ENCODE measurements around the gene BRD7.

The BRD7 gene

DNA sequence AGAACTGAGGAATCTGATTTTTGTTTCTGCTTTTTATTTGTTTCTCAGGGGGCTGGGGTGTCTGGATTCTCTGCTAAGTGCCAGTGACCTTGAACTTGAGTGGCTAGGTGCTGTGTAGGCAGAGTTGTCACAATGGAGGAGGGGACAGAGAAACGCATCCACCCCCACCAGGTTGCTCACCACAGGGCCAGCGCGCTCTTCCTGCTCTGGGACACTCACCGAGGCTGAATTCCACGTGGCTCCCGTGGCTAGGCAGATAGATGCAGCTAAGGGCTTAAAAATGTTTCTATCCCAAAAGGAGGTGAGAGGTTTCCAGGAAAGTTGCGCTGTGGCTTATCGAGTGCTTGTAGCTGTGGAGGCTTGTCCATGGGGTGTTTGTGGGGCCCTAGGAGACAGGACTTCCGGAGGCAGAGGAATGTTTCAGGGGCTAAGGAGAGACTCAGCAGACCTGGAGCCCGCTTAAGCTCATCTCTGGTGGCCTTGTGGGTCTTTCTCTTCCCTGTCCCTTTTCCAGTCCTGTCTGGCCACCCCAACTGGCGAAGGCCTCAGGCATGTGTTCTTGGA is 65.7 kb downstream of the BRD7 start:
- DNase-seq = peak; percentile 37

DNA sequence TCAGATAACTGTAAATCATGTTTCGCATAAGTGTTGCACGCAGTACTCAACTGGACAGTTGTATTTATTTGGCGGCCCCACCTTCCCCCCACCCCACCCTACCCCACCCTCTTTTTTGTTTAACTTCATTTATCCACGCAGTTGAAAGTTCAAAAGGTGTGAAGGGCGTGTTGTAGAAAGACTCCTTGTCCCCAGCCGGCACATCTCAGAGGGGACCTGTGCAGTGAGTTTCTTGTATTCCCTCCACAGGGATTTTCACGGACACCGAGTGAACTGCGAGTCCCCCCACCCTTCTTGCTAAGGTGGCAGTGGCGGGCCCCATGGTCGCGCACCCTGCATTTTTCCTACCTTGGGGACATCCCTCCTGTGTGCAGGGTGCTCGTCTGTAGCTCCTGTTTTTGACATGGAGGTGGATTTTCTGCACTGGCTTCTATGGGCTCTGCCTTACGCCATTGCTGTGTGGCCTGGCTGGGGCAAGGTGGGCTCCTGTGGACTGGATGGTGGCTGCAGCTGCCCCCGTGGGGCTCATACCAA is 66.2 kb downstream of the BRD7 start:
- DNase-seq = no peak

DNA sequence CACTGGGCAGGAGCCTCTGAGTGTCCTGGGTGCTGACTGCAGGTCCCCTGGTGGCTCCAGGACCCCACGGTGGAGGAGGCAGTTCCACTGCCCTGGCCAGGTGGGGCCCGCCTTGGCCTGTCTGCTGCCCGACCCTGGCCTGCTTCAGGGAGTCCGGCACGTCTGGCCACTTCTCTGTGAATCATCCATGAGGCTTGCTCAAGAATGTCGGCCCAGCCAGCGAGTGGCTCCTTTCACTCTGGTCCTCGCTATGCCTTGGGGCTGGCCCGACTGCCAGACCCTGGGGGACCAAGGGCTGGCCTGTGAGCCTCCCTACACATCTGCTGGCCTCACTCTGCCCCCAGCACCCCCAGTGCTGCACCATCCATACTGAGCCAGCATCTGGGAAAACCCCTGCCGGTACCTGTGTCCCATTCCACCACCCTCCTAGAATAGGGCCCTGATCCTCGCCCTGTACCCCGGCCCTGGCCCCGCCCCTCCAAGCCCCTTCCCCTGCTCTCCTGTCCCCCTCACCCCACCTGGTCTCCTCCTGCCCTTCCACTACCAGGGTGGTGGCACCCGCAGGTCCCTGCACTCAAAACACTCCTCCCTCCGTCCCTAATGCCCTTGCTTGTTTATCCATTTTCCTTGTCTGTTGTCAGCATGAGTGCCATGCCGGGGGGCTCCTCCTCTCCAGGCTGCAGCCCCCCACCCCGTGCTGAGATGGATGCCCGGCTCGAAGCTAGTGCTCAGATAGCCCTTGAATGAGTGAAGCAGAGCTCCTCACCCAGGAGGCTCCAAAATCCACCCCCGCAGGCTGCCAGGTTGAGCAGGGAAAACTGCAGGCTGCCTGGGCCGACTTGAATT is 66.9 kb downstream of the BRD7 start:
- DNase-seq = peak; percentile 52

DNA sequence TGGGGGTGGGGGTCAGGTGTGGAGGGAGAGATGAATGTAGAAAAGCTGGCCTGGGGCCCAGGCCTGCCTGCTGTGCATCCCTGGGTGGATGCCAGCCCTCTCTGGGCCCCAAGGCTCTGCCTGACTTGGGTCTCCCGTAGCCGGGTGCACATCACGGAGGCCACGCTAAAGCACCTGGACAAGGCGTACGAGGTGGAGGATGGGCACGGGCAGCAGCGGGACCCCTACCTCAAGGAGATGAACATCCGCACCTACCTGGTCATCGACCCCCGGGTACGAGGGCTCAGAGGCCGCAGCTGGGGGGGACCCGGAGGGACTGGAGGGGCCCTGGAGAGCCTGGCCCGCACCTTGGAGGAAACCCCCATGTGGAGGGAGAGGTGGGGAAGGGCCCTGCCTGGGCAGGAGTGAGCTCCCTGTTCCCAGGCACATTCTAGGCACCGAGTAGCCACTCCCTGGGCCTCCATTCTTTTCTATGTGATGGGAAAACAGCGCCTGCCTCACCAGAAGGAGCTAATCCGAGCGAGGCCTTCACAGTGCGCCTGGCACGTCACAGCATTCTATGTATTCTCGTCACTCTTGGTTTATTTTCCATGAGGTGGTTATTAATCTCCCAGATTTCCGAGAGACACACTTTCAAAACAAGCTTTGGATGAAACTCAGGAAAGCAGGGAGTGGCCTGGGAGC is 67.7 kb downstream of the BRD7 start:
- no peak for DNase-seq

DNA sequence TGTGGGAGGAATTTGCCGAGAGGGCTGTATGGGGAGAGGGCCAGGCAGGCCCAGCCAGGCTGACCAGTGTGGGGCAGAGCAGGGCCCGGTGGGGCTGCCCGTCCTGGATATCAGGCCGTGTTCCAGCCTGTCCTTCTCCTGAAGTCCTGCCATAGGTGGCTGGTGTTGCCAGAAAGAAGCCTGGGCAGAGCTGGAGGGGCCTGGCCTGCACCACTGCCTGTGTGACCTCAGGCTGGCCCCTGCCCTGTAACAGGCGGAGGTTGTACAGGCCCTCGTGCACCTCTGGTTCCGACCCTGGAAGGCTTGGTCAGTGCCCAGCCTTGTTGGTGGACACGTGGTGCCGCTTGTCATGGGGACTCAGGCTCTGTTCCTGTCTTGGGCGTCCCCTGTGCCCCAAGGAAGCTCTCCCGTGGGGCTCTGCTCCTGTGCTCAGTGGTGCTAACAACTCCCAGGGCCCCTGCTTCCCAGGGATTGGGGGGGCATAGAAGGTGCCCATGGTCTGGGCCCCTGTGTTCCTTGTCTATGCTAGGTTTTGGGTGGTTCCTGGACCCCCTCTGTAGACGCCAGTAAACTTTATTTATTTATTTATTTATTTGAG is 69.2 kb downstream of the BRD7 start:
- DNase-seq = no peak

DNA sequence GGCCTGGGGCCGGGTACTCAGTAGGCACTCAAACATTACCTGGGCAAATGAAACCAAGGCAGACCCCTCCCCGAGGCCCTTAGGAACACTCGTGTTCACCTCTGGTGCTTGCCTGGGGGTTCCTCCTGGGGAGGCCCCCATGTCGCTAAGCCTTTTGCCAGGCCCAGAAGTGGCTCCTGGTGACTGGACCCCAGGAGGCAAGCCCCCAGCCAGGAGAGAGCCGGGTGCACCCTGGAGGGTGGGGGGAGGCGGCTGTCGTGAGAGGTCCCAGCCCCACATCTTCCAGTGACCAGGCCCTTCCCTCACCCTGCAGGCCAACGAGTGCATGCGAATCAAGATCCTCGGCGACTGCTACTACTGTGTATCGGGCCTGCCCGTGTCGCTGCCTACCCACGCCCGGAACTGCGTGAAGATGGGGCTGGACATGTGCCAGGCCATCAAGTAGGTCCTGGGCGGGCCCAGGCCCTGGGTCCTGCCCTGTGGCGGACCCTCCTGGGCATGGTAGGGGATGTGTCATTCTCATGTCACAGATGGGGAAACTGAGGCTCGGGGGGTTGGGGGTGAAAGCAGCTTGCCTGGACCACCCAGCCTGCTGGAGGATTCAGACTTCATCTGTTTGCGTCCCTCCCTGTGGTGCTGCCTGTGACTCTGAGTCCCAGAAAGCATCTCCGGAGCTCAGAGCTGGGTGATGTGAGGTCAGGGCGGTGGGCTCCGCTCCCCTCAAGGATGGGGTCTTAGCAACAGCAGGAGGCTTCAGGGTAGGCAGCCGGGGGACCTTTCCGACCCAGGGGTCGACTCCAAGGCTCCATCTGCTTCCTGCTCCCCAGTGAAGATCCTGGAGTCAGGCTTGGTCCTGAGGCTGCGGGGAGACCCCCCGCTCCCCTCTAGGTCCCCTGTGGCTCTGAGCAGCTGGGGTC is 69.9 kb downstream of the BRD7 start:
- DNase-seq = no peak

DNA sequence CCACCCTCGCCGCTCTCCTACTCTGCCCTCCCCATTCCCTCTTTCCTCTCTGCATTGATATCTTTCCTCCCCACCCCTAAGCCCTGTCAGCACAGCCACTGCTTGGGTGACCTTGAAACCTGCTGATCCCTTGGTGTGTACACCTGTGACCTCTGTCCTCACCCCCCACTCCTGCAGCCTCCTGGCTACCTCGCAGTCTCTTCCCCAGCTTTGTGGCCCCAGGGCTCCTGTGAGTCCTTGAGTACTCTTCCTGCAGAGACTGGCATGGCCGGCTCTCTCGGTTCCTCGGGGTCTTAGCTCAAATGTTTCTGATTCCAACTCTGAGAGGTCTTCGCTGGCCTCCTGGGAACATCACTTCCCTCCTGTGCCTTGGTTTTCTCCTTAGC is 70.7 kb downstream of the BRD7 start:
- DNase-seq = no peak

DNA sequence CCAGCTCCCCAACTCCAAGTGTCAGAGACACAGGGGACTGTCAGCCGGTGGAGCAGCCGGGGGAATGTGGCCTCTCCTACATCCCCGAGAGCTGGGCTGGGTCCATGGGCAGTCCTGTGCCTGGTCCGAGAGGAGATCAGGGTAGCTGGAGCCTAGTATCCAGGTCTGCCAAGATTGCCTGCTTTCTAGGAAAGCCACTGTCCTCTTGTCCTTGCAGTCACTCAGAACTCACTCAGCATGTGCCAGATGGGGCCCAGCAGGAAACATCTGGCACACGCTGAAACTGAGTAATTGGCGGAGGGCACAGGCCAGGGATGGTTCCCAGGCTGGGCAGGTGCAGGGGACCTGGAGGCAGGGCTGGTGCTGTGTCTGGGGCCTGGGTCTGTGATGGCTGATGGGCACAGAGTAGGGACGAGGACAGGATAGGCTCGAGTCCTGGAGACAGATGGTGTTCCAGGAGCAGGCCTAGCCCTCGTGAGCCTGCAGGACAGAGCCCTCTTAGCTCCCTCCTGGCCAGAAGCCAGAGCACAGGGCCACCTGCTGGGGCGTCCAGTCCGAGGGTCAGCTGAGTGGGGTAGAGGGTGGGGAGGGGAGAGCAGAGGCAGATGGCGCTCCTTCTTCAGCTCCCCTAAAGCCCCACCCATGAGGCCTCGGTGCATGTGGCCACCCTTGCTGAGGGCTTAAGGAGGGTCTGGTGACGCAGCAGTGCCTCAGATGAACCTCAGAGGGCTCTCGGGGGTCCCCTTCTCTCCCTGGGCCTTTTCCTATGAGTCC is 71.3 kb downstream of the BRD7 start:
- no peak for DNase-seq

DNA sequence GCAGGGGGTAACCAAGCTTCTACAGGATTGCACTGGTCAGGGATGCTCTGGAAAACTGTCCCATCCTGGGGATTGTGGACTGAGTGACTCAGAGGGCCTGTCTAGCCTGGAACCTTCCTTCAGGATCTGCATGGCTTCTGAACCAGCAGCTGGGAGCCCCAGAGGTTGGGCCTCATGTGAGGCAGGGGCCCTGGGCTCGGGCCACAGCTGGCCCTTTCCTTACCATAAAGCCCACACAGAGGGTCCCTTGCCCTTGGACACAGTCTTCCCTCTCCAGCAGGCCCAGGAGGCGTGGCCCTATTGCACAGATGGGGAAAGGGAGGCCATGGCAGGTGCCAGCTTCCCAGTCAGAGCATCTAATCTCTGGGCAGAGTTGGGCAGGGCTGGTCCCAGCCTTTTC is 72.0 kb downstream of the BRD7 start:
- DNase-seq = no peak

DNA sequence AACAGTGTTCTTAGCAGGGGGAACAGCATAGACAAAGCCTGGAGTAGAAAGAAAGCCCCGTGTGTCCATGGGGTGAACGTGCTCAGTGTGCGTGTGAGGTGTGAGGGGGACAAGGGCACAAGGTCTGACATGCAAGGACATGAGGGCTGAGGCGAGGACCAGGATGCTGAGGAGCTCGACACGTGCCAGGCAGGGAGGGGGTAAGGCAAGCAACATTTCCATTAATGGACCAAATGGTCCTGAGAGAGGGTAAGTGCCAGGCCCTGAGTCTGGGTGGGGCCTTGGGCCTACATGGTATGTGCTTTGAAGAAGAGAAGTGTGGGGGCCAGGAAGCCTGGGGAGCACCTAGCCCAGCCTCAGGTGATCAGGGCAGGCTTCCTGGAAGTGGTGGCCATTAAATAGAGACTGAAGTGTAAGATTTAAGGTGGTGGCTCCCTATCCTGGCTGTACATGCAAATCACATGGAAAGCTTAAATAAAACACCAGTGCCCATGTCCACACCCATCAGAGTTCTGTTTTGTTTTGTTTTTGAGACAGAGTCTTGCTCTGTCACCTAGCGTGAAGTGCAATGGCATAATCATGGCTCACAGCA is 73.2 kb downstream of the BRD7 start:
- no peak for DNase-seq

DNA sequence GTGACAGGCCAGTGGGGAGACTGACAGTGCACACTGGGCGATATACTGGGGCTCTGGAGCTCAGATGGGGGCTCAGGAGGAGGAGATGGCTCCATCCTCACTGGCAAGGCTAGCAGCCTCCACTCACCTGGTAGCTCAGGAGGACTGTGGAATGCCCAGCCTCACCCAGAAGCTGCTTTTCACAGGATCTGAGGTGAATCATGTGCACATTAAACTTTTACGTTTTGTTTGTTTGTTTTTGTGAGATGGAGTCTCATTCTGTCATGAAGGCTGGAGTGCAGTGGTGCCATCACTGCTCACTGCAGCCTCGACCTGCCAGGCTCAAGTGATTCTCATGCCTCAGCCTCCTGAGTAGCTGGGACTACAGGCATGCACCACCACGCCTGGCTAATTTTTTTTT is 73.8 kb downstream of the BRD7 start:
- DNase-seq = no peak

DNA sequence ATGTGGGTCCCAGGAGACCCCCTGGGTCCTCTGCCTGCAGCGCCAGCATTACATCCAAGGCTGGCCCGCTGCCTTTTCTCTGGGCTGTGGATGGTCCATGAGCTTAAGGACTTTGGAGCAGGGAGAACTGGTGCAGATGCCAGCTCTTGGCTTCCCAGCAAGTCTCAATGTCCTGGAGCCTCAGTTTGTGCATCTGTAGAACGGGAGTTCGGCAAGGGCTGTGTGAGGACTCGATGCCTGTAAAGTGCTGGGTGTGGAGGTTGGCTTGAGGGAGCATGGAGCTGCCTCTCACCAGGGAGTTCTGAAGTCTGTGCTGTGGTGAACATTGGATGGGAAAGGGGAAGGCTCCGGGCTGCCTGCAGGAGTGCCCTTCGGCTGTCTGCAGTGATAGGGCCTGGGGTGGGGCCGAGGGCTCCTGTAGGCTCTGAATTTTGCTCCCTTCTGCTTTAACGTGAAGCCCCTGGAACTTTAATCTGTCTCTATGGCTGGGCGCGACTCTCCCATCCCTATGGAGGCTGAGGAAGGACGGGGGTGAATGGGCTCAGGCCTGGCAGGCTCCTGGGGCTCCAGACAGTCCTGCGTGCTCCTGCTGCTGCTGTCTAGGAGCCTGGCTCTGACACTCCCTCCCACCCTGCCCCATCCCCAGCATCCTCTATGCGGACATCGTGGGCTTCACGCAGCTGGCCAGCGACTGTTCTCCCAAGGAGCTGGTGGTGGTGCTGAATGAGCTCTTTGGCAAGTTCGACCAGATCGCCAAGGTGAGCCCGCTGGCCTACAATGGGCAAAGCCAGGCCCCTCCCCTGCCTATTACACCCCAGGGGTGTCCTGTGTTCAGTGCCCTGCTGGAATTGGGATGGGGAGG is 74.6 kb downstream of the BRD7 start:
- no peak for DNase-seq

DNA sequence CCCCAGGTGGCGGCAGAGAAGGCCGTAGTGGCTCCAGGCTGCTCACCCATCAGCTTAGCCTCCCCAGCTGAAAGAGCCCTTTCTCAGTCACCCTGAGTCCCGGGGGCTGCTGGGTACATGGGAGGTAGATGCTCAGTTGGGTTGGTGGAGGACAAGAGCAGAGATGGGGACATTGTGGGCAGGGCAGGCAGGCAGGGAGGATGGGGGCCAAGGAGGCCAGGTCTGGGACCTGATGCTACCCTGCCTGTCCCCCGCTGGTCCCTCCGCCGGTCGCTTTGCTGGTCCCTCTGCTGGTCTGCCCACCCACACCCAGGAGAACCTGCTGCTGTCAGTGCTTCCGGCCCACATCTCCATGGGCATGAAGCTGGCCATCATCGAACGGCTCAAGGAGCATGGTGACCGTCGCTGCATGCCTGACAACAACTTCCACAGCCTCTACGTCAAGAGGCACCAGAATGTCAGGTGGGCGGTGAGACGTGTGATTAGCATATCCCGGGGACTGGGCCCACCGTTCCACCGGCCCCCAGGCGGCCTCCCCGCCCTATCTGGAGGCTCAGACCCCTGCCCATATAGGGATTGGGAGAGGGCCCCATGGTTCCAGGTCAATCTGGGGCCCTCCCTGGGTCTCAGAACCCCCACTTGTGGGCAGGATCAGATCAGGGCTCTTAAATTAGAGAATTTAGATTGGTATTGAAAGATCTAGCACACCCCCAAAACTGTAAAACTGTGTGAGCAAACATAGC is 75.6 kb downstream of the BRD7 start:
- DNase-seq = no peak

DNA sequence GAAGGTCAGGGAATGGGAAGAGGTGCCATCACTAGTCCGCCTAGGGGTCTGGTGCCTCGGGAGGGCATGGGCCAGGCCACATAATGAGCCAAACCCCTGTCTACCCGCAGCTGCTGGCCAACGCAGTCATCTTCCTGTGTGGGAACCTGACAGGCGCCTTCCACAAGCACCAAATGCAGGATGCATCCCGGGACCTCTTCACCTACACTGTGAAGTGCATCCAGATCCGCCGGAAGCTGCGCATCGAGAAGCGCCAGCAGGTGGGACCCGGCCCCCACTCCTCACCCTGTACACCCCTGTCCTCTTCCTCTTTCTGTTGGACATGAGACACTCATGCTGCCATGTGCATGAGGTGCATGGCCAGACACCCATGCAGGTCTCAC is 76.2 kb downstream of the BRD7 start:
- no peak for DNase-seq

DNA sequence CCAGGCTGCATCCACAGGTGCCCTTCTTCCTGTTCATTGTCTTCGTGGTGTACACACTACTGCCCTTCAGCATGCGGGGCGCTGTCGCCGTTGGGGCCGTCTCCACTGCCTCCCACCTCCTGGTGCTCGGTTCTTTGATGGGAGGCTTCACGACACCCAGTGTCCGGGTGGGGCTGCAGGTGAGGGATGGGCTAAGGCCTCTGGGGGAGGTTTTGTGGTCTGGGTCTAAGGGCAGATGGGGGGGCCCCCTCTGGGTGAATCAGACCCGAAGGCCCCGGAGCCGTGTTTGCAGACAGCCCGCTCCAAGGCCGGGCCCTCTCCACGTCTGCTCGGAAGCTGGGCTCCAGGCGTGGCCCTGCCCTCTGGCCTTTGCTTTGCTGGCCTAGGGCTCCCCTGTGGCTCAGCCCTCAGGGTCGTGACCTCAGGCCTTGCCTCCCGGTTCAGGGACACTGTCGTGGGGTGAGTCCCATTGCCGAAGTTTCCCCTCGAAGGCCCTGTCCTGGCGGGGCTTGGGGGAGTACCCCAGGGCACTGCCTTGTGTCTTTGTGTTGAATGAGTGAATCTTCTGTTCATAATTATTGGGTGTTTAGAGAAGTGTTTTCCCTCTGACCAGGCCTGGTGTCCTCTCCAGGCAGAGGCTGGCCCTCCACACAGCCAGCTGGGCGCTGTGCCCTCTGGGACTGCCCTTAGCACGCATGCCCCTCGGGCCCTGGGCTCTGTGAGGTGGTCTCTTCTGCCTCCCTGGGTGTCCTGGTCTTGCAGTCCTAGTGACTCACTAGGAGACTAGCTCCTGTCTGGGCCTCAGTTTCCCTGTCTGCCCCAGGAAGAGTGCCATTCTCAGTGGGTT is 76.8 kb downstream of the BRD7 start:
- DNase-seq = no peak

DNA sequence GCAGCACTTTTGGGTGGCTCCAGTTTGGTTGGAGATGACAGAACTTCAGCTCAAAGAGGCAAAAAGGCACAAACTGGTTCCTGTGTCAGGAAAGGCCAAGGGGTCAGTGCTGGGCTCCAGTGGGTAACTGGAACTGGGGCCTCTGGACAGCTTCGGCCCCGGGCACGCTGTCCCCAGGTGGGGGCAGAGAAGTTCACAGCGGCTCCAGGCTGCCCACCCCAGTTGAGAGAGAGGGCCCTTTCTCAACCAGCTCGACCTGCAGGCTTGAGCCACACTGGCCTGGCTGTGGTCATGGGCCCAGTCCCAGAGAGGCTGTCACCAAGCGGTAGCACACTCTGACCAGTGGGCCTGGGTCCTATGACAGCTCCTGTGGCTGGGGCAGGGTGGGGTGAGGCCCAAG is 77.9 kb downstream of the BRD7 start:
- no peak for DNase-seq

DNA sequence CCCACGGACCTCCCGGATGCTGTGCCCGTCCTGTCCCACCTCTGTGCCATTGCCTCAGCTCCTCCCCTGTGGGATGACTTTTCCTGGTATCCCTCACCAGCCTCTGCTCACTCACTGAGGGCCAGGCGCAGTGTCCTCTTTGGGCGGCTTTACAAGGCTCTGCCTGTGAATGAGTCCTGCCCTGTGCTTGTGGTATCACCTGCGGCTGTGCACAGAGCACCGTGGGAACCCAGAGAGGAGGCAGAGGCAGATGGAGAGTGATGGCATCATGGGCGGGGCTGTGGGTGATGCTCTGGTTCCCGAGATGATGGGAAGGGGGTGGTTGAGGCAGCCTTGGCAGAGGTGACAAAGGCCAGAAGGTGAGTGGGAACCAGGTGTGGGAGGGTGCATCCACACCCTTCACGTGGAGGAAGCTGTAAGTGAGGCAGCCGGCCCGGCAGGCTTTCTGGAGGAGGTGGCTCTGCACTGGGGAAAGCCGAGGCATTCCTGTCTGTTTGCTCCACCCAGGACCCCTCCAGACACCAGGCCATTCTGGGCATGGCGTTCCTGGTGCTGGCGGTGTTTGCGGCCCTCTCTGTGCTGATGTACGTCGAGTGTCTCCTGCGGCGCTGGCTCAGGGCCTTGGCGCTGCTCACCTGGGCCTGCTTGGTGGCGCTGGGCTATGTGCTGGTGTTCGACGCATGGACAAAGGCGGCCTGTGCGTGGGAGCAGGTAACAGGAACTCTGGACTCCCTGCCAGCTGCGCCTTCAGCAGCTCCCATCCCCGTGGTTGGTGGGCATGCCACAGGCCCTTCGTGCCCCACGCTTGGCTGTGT is 78.6 kb downstream of the BRD7 start:
- no peak for DNase-seq

Data from fibroblast of skin of scalp (primary cell).